CD4-positive, alpha-beta T cell treated with Interleukin-6 for 4 hours (primary cell): Measurements from ENCODE around the gene SNX1.
"Not testable (repeated sequence)": the region's sequence is repeated elsewhere in the genome, so short reads cannot be mapped to it uniquely, and the experiment has no call there.

Experiments used
- DNase-seq: peaks from one replicate; pipeline ENCODE4 v3.0.0-alpha.2; 2020; ENCODE audit warnings: mixed read lengths

The SNX1 gene

GRCh38 chr15:64120322-64120721 lies 24.5 kb downstream of the SNX1 start:
- DNase-seq = not testable (repeated sequence)

GRCh38 chr15:64121614-64122013 lies 25.8 kb downstream of the SNX1 start:
- DNase-seq = no peak

GRCh38 chr15:64122444-64122843 lies 26.7 kb downstream of the SNX1 start:
- DNase-seq = no peak

- DNase-seq = no peak
Measured at GRCh38 chr15:64122936-64123351, 27.2 kb downstream of the SNX1 start.

- no peak for DNase-seq
Measured at GRCh38 chr15:64125978-64126377, 30.2 kb downstream of the SNX1 start.

- DNase-seq = no peak
Measured at GRCh38 chr15:64127521-64128270, 31.9 kb downstream of the SNX1 start.

- DNase-seq = no peak
Measured at GRCh38 chr15:64130159-64130558, 34.4 kb downstream of the SNX1 start.

GRCh38 chr15:64131547-64131946 lies 35.8 kb downstream of the SNX1 start:
- DNase-seq = no peak

GRCh38 chr15:64132217-64132616 lies 36.4 kb downstream of the SNX1 start:
- no peak for DNase-seq

GRCh38 chr15:64133623-64134344 lies 38.0 kb downstream of the SNX1 start:
- DNase-seq = no peak

- no peak for DNase-seq
Measured at GRCh38 chr15:64134345-64134829, 38.6 kb downstream of the SNX1 start.

GRCh38 chr15:64136347-64136746 lies 40.6 kb downstream of the SNX1 start:
- DNase-seq = no peak

GRCh38 chr15:64137226-64137833 lies 41.5 kb downstream of the SNX1 start:
- no peak for DNase-seq

- DNase-seq = no peak
Measured at GRCh38 chr15:64138331-64138941, 42.7 kb downstream of the SNX1 start.

- DNase-seq = no peak
Measured at GRCh38 chr15:64141798-64142512, 46.2 kb downstream of the SNX1 start.

- DNase-seq = no peak
Measured at GRCh38 chr15:64143276-64143675, 47.5 kb downstream of the SNX1 start.

GRCh38 chr15:64144192-64144564 lies 48.4 kb downstream of the SNX1 start:
- DNase-seq = no peak

- no peak for DNase-seq
Measured at GRCh38 chr15:64144565-64145281, 48.9 kb downstream of the SNX1 start.

GRCh38 chr15:64146041-64146440 lies 50.3 kb downstream of the SNX1 start:
- no peak for DNase-seq

GRCh38 chr15:64146520-64146884 lies 50.7 kb downstream of the SNX1 start:
- DNase-seq = no peak

- no peak for DNase-seq
Measured at GRCh38 chr15:64146885-64147681, 51.3 kb downstream of the SNX1 start.
